BE2C (cell line): ENCODE results near the gene SLC39A2.
A peak's percentile ranks its signal among the peaks of the same experiment; 100 is the strongest.
"Not testable (repeated sequence)": the region's sequence is repeated elsewhere in the genome, so short reads cannot be mapped to it uniquely, and the experiment has no call there.

ENCODE experiments used
- DNase-seq: peaks from one replicate; pipeline ENCODE4 v3.0.0-alpha.2; 2020
- H3K27me3 ChIP-seq: fragments of 250-450 bp; sonication (Bioruptor Pico); 2 replicates; pipeline ENCODE4 v1.5.1; 2020; ENCODE audit warnings: mild to moderate bottlenecking
- H3K36me3 ChIP-seq: fragments of 250-450 bp; sonication (Bioruptor Pico); 2 replicates; pipeline ENCODE4 v1.5.1; 2020; ENCODE audit warnings: mild to moderate bottlenecking
- H3K4me1 ChIP-seq: fragments of 250-450 bp; sonication (Bioruptor Pico); 2 replicates; pipeline ENCODE4 v1.5.1; 2020
- H3K4me3 ChIP-seq: 2 replicates; pipeline ENCODE4 v1.5.1; 2011; ENCODE audit warnings: low read depth, low read length
- H3K9me3 ChIP-seq: fragments of 250-450 bp; sonication (Bioruptor Pico); 2 replicates; pipeline ENCODE4 v1.5.1; 2020
- CTCF ChIP-seq: IDR thresholded peaks from 2 replicates; pipeline ENCODE4 v1.5.1; 2012; ENCODE audit warnings: mild to moderate bottlenecking, low read depth, low read length

The SLC39A2 gene

GRCh38 chr14:20982646-20983369 lies 16.3 kb upstream of the SLC39A2 start:
- Histone ChIP-seq H3K36me3 (no peaks in the 10 kb centered on the region), H3K27me3 (peaks cover 6% of the 10 kb centered on the region), H3K9me3 (no peaks in the 10 kb centered on the region), H3K4me1 (no peaks in the 10 kb centered on the region), H3K4me3 (no peak overlapping the region)
- TF ChIP-seq CTCF = no peak
- DNase-seq = no peak

- H3K4me1 ChIP-seq, DNase-seq, H3K9me3 ChIP-seq, H3K4me3 ChIP-seq, H3K36me3 ChIP-seq, H3K27me3 ChIP-seq: not testable (repeated sequence)
Measured at GRCh38 chr14:20985650-20986049, 13.4 kb upstream of the SLC39A2 start.

GRCh38 chr14:20986811-20987210 lies 12.3 kb upstream of the SLC39A2 start:
- Histone ChIP-seq H3K36me3 (peaks cover 3% of the 10 kb centered on the region), H3K27me3 (peaks cover 6% of the 10 kb centered on the region), H3K4me3 (no peak overlapping the region), H3K9me3 (no peaks in the 10 kb centered on the region), H3K4me1 (no peaks in the 10 kb centered on the region)
- DNase-seq = no peak
- TF ChIP-seq CTCF = no peak

GRCh38 chr14:20988717-20989470 lies 10.2 kb upstream of the SLC39A2 start:
- no peaks in the 10 kb centered on the region for H3K27me3 ChIP-seq
- no peaks in the 10 kb centered on the region for H3K9me3 ChIP-seq
- no peaks in the 10 kb centered on the region for H3K4me1 ChIP-seq
- no peak for TF ChIP-seq CTCF
- peak overlapping the region; percentile 90 for H3K4me3 ChIP-seq
- peaks cover 19% of the 10 kb centered on the region for H3K36me3 ChIP-seq
- DNase-seq = no peak

- Histone ChIP-seq H3K27me3 (no peaks in the 10 kb centered on the region), H3K4me3 (peak overlapping the region; percentile 90), H3K4me1 (no peaks in the 10 kb centered on the region), H3K36me3 (peaks cover 21% of the 10 kb centered on the region), H3K9me3 (no peaks in the 10 kb centered on the region)
- no peak for DNase-seq
- TF ChIP-seq CTCF = no peak
Measured at GRCh38 chr14:20989471-20989786, 9.7 kb upstream of the SLC39A2 start.

- DNase-seq = peak; percentile 91
- H3K4me3 ChIP-seq = peak within 1 kb of the TSS; percentile 90
- no peaks in the 10 kb centered on the region for H3K9me3 ChIP-seq
- no peaks in the 10 kb centered on the region for H3K27me3 ChIP-seq
- H3K4me1 ChIP-seq = no peaks in the 10 kb centered on the region
- peaks cover 27% of the 10 kb centered on the region for H3K36me3 ChIP-seq
- TF ChIP-seq CTCF = peak; percentile 61
Measured at GRCh38 chr14:20989787-20990600, 9.1 kb upstream of the SLC39A2 start, which contains the start of gene METTL17. Gene METTL17 (plus strand): TSS chr14:20989980. CDS start chr14:20990003, 23 bp downstream.
